Skin epidermis (tissue), 12 donors: ENCODE results near the gene PRMT2.

ENCODE experiments used
- H3K27ac ChIP-seq, 21 experiments: fragments of 200-600 bp; sonication (generic) in 11 of 21; one replicate each; pipeline ENCODE4 v1.5.0; 2020; ENCODE audit warnings: mild to moderate bottlenecking in 3 of 21, inconsistent platforms in 2 of 21, moderate library complexity in 2 of 21
- H3K4me3 ChIP-seq, 7 experiments: fragments of 200-600 bp; sonication (generic) in 2 of 7; one replicate each; pipeline ENCODE4 v1.5.0; 2020; ENCODE audit warnings: inconsistent platforms in 2 of 7, mild to moderate bottlenecking in 2 of 7, moderate library complexity in 1 of 7

Gene PRMT2

GRCh38 chr21:46635324-46636180 is at the start of gene PRMT2:
TSS of gene PRMT2 (plus strand) at chr21:46635674. CDS start at chr21:46636952, 1,278 bp downstream.
- Histone ChIP-seq H3K27ac (peak within 1 kb of the TSS; percentile 95 to 100 (median 99)), H3K4me3 (peak within 1 kb of the TSS; percentile 51 to 99 (median 81))

GRCh38 chr21:46594276-46594675 is 41.2 kb upstream of the PRMT2 start:
- no peak overlapping the region for H3K27ac ChIP-seq
- H3K4me3 ChIP-seq = no peak overlapping the region

DNA sequence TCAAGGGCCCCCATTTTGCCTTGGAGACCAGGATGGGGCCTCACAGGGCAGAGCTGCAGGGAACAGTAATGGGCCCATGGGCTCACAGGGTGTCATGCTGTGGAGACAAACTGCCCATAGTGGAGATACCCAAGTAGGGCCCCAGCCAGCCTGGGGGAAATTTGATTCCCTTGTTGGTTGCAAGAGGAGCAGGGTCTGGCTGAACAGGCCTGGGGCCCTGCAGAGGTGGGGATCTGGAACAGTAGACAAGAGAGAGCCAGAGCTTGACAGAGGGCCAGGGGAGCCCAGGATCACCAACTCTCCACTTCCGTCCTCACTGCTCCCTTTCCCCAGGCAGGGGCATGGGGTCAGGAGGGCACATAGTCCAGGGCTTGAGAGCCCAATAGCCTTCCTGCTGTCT is 39.3 kb upstream of the PRMT2 start:
- Histone ChIP-seq H3K4me3 (no peak overlapping the region), H3K27ac (no peak overlapping the region)

DNA sequence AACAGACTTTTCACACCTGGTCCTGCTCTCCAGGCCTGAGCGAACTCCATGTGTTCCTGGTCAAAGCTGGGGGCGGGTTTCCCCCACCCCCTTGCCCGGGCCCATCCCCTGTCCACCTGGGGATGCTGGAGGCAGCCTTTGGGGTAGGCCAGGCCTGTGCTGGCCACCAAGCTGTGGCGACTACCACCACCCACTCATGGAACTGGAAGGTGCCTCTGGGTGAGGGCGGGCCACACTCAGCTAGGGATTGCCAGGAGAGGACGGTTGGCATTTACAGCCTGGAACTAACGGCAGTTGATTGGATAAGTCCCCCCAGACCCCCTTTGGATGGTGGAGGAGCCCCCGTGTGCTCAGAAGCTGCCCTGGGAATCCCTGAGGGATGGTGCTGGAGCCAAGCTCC is 38.4 kb upstream of the PRMT2 start:
- H3K4me3 ChIP-seq = no peak overlapping the region
- H3K27ac ChIP-seq = no peak overlapping the region

- Histone ChIP-seq H3K4me3 (no peak overlapping the region), H3K27ac (no peak overlapping the region)
These were observed 37.6 kb upstream of the PRMT2 start for GRCh38 chr21:46597896-46598343.

DNA sequence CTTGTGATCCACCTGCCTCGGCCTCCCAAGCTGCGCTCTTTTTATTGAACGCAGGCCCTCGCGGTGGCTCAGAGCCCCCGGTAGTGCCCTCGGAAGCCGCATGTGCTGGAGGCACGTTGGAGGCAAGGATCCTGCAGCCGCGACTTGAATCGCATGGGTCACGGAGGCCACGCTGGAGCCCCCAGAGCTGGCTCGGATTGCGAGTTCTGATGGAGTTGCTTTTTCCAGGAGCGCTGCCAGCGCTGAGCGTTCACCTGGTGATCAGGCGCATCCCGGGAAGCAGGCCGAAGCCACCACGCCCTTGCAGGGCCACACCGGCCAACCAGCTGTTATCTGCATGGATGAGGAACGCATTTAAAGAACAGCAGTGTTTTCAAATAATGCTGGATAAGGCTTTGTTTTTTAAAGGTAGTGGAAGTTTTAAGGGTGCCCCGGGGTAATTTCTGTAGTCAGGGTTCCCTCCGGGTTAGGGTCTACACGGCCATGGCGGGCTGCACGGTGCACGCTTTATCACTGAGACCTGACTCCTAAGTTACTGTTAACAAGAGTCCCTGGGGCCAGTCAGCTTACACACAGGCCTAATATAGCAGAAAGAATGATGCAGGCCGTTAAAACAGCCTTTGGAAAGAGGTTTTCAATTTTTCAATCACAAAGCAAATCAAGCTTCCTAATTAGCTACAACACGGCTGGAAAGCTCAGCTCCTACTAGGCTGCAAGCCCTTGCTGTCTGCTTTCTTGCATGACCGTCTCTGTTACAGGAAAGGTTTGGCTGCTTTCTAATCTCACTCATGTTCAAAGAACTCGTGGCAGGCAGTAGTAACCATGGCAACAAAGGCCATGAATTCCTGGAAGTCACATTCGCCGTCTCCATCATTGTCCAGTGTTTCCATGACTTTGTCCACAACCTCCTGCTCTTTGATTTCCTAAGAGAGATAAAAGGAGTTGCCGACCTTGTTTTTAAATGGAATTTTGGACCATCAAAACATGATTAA is 36.6 kb upstream of the PRMT2 start:
- Histone ChIP-seq H3K4me3 (no peak overlapping the region), H3K27ac (peak overlapping the region in 4 of 21 experiments; percentile 36 to 72 (median 46))

- Histone ChIP-seq H3K27ac (no peak overlapping the region), H3K4me3 (no peak overlapping the region)
These were observed 35.2 kb upstream of the PRMT2 start for GRCh38 chr21:46600305-46600704.

GRCh38 chr21:46600978-46601377 is 34.5 kb upstream of the PRMT2 start:
- H3K4me3 ChIP-seq = no peak overlapping the region
- no peak overlapping the region for H3K27ac ChIP-seq

GRCh38 chr21:46603228-46603627 is 32.2 kb upstream of the PRMT2 start:
- peak overlapping the region in 1 of 21 experiments; percentile 29 for H3K27ac ChIP-seq
- H3K4me3 ChIP-seq = no peak overlapping the region

DNA sequence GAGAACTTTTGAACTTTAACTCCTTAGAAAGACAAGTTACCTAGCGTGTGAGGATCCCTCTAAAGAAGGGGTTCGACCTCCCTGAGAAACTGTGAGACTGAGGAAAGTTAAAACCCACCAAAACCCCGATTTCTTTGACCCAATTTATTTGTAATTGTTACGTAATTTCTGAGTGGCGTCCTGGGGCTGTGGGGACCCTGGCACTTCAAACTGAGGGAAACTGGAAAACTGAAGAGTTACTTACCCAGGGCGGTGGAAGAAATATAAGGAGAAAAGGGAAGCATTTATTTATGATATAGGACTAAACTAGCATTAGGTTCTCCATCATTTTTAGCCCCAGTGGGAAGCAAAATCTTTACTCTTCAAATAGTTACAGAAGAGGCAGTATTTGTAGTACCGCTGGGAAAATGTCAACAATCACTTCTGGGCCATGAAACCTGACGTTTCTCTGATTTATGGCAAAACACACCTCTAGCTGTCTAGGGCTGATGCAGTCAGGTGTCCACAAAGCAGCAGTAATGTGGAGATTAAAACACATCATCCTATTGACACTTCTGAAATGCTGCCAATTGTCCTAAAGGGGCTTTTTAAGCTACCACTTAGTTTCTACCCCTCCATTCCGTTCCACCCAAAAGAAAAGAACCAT is 31.0 kb upstream of the PRMT2 start:
- H3K27ac ChIP-seq = peak overlapping the region in 3 of 21 experiments; percentile 1 to 83 (median 56)
- peak overlapping the region in 1 of 7 experiments; percentile 8 for H3K4me3 ChIP-seq

DNA sequence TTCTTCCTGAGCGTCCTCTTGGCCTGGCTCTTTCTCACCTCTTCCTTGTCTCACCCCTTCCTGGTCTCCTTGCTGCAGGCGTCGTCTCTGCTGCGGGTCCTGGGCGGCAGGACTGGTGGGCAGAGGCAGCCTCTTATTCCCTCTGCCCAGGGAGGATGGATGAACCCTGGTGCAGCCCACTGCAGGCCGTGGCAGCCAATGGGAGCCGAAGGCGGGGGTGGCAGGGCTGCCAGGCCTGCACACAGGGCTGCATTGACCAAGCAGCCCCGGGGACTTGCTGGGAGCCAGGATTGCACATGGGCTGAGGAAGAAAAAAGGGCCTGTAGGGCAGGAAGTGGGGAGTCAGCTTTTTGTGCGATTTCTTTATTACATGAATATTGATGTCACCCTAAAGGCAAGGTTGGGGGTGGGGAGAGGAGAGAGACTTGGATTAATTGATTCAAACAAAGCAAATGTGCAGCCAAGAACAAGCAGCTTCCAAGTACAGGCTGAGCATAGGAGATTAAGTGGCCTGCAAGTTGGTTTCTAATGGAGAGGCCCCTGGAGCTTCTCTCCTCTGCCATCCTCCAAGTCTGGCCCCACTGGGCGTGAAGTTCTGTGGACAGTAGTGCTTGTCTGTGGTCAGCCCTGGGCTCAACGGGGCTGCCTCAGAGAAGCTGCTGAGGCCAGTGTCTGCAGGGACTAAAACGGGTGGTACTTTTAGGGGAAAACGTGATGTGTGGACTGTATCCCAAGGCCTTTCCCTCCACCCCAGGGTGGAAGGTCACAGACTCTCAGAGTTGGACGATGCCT is 30.3 kb upstream of the PRMT2 start, which contains the start of gene S100B:
TSS of gene S100B (minus strand) at position 108 of the 792 bp plus-strand sequence. CDS start 2,667 bp downstream, outside the sequence.
- H3K27ac ChIP-seq = peak within 1 kb of the TSS in 14 of 21 experiments; percentile 6 to 83 (median 44)
- peak within 1 kb of the TSS in 1 of 7 experiments; percentile 8 for H3K4me3 ChIP-seq

GRCh38 chr21:46605767-46606426 is 29.6 kb upstream of the PRMT2 start:
- Histone ChIP-seq H3K27ac (peak overlapping the region in 14 of 21 experiments; percentile 2 to 83 (median 48)), H3K4me3 (no peak overlapping the region)

GRCh38 chr21:46606427-46606813 is 29.1 kb upstream of the PRMT2 start:
- no peak overlapping the region for H3K4me3 ChIP-seq
- peak overlapping the region in 14 of 21 experiments; percentile 2 to 83 (median 46) for H3K27ac ChIP-seq

DNA sequence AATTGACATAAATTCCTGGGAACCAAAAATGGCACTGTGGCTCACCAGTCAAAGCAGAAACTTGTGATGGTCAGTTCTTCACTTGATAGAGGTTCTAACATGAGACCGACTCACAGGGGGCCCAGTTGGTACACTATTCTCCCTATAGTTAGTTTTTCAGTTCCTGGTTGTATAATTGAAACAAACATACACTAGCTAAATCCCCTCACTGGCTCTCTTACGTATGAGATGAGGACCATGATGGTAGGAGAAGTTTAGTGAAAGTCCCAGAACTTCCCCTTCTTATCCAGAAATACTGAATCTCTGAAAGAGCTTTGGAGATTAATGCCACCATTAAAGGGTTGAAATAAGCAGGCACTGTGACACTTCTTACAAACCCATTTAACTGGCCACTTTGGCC is 27.8 kb upstream of the PRMT2 start:
- Histone ChIP-seq H3K27ac (peak overlapping the region in 1 of 21 experiments; percentile 56), H3K4me3 (no peak overlapping the region)

- Histone ChIP-seq H3K27ac (no peak overlapping the region), H3K4me3 (no peak overlapping the region)
These were observed 26.8 kb upstream of the PRMT2 start for GRCh38 chr21:46608672-46609111.

DNA sequence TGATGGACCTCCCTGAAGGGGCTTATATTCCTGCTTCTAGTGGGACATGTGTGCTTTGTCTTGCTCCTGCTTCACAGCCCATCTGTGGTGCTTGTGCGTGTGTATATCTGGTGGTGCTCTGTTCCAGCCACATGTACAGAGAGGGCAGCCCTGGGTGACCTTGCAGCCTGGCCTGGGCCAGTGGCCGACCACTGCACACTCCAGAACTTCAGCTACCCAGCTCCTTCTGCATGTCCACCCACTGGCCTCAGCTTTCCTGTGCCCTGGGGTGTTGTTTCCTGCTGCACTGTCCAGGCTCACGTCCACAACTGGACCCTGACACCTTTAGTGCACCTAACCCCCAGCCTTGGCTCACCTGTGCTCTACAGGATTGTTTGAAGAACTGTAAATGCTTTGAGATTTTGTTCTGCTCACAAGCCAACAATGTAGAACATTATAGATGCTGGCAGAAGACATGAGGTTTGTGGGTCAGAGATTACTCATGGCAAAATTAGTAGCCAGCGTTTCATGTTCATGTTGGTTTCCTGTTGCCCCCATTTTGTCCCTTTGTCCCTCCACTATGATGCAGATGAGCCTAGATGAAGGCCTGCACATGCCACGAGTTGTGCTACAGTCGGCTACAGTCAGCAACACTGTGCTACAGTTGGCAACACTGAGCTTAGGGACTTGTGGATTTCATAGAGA is 25.3 kb upstream of the PRMT2 start:
- no peak overlapping the region for H3K4me3 ChIP-seq
- no peak overlapping the region for H3K27ac ChIP-seq

DNA sequence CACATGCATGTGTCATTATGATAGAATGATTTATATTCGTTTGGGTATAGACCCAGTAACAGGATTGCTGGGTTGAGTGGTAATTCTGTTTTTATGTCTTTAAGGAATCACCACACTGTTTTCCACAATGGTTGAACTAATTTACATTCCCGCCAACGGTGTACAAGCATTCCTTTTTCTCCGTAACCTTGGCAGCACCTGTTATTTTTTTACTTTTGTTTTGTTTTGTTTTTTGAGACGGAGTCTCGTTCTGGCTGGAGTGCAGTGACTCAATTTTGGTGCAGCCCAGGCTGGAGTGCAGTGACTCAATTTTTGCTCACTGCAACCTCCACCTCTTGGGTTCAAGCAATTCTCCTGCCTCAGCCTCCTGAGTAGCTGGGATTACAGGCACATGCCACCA is 22.1 kb upstream of the PRMT2 start:
- H3K27ac ChIP-seq = no peak overlapping the region
- no peak overlapping the region for H3K4me3 ChIP-seq

GRCh38 chr21:46616050-46616449 is 19.4 kb upstream of the PRMT2 start:
- Histone ChIP-seq H3K4me3 (no peak overlapping the region), H3K27ac (no peak overlapping the region)
